Caki2 (cell line): ENCODE results near the gene C5. TPM values are rescaled to one million over a fixed set of nuclear protein-coding genes. Genes with fewer than 3 reads are reported as not detected.
"Not testable (repeated sequence)": the region's sequence is repeated elsewhere in the genome, so short reads cannot be mapped to it uniquely, and the experiment has no call there.

Source experiments
- DNase-seq: peaks from one replicate; pipeline ENCODE4 v3.0.0-alpha.2; 2015; ENCODE audit warnings: low read depth
- in situ Hi-C: cut with HindIII; loops from 2 replicates; pipeline ENCODE4 v1.10.0; 2016; ENCODE audit warnings: low sequenced_read_pairs, low pct_unique_long_range_greater_than_20kb, mixed read lengths
- total RNA-seq: library from RNA; depleted of rRNA; stranded (reverse); fragments of >200 nt; shearing (Covaris generic); gene quantifications from 2 replicates; pipeline ENCODE4 v1.2.3, GENCODE V29; 2014; ENCODE audit warnings: low replicate concordance

The C5 gene
- total RNA-seq, 1 experiment from 2014 or later: 1.9 TPM

DNA sequence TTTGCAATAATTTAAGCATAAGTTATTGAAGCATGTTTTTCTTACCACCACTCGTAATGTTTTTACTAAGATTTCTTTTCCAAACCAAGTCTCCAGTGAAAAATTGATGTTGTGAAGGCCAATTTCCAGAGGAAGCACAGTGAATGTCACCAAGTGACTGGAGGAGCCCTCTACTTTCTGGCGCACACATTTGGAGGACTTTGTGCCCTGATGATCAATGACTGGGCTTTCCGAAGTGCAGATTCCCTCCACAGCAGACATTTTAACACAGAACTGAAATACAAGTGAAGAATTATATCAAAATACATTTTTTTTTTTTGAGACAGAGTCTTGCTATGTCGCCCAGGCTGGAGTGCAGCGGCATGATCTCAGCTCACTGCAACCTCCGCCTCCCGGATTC, 52.6 kb downstream of the C5 start:
- in situ Hi-C loops: no loop called here
- DNase-seq: no peak

- in situ Hi-C loops: no loop called here
- DNase-seq: no peak
Observed at GRCh38 chr9:120996409-120996808, 53.7 kb downstream of the C5 start.

GRCh38 chr9:120989065-120989464, 61.0 kb downstream of the C5 start:
- in situ Hi-C loops: no loop called here

DNA sequence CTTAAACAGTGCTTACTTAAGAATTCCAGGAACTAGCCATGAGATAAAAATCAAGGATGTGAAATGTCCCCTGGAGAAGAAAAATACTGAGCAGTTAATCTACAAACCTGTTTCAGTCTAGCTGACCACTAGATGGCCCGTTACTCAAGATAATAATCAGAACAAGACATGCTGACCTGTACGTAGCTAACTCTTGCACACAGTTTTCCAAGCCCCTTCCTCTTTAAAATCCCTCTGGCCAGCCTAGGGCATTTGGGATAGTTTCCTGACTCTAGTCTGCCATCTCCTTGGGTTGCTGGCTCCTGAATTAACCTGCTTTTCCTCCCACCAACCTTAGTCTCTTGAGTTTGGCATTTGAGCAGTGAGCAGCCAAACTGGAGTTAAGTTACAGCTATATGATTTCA, 64.3 kb downstream of the C5 start:
- DNase-seq: peak; percentile 42
- in situ Hi-C loops: no loop called here

More at GRCh38 chr9:120989065-120989464, 61.0 kb downstream of the C5 start:
- DNase-seq: no peak

DNA sequence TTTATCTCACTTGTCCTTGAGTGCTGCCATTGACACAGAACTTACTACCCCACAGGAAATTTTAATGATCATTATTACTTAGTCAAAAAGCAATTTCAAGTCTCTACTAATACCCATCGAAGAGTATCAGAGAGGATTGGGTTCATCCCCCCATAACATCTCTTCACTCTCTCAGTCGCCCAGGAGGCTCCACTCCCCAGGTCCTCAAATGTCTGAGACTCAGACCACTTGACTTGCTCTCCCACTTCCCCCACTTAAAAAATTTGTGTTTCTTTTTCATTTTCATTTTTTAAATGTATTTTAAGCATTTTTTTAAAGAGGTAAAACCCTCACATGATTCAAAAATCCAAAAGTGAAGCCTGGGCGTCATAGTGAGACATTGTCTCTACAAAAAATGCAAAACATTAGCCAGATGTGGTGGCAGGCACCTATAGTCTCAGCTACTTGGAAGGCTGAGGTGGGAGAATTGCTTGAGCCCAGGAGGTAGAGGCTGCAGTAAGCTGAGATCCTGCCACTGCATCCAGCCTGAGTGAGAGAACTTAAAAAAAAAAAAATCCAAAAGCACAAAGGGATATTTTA, 66.7 kb downstream of the C5 start:
- in situ Hi-C loops: no loop called here

GRCh38 chr9:120982836-120983235, 67.2 kb downstream of the C5 start:
- DNase-seq: no peak
- in situ Hi-C loops: no loop called here

More for the DNA sequence above, 66.7 kb downstream of the C5 start:
- no peak for DNase-seq

- no peak for DNase-seq
- in situ Hi-C loops: no loop called here
Observed at GRCh38 chr9:120980951-120981350, 69.1 kb downstream of the C5 start.

DNA sequence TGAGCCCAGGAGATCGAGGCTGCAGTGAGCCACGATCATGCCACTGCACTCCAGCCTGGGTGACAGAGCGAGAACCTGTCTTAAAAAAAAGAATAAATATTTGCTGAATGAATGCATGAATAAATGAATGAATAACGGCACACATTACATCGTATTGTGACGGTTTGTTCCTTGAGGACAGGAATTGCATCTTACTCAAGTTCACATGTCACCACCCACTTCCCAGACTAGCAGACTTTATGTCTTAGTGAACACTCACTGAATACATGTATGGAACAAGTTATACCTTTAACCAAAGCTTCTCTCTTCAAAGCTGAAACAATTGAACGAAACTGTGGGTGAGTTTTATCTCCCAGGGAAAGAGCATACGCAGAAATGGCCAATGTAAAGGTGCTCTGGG, 70.3 kb downstream of the C5 start:
- DNase-seq: no peak
- in situ Hi-C loops: no loop called here

DNA sequence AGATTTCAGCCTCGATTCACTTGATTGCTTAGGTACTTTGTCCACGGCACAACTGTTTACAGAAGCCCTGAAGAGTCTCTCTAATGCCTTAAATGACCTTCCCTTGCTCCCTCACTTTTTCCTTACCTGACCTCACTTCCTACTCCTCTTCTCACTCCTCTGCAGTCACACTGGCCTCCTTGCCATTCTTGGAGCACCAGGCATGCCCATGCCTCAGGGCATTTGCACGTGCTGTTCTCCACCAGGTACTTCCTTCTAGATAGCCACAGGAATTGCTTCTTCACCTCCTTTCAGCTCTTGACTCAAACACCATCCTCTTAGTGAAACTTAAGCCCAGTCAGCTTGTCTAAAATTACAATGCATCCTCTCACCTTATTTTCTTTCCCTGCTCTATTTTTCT, 71.1 kb downstream of the C5 start:
- no peak for DNase-seq
- in situ Hi-C loops: no loop called here

DNA sequence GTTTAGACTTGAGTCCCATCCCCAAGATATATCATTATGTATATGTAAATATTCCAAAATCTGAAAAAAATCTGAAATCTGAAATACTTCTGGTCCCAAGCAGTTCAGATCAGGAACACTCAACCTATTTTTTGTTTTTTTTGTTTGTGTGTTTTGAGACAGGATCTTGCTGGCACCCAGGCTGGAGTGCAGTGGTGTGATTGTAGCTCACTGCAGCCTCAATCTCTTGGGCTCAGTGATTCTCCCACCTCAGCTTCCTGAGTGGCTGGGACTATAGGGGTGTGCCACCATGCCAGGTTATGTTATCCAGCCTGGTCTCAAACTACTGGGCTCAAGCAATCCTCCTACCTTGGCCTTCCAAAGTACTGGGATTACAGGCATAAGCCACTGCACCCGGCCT, 72.8 kb downstream of the C5 start:
- DNase-seq: no peak
- in situ Hi-C loops: no loop called here

- no peak for DNase-seq
Observed at GRCh38 chr9:120974921-120975320, 75.2 kb downstream of the C5 start.

DNA sequence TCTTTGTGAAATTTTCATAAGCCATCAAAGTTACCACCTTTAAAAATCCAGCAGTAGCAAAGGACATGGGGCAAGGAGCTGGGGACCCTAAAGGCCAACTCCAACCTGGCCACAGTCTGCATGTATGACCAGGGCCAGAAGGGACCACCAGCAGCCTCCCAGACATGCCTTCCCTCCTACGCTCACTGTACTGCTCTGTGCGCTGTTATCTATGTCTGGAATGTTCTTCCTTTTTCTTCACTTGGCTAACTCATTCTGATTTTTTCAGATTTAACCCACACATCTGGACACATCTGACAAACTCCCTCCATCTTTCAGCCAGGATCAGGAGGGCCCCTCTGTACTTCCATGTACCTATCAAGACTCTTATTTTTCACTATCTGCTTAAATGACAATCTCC, 75.9 kb downstream of the C5 start:
- no peak for DNase-seq
- in situ Hi-C loops: no loop called here

More at GRCh38 chr9:120974921-120975320, 75.2 kb downstream of the C5 start:
- in situ Hi-C loops: no loop called here

DNA sequence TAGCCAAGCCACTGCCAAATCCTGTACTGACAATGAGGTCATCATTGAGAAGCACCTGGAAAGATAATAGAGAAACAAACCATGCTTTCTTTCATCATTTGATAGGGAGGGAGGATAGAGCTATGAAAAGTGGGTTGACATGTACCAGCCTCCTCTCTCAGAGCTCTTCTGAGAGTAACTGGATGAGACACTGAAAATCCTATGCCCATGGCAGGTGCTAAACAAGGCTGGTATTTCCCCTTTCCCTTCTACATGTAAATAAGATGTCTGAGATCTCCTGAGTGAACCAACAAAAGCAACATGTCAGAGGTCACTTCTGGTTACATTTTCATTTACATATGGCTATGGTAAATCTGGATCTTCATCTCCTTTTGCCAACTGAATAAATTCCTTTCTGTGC, 78.1 kb downstream of the C5 start:
- DNase-seq: no peak
- in situ Hi-C loops: no loop called here

DNA sequence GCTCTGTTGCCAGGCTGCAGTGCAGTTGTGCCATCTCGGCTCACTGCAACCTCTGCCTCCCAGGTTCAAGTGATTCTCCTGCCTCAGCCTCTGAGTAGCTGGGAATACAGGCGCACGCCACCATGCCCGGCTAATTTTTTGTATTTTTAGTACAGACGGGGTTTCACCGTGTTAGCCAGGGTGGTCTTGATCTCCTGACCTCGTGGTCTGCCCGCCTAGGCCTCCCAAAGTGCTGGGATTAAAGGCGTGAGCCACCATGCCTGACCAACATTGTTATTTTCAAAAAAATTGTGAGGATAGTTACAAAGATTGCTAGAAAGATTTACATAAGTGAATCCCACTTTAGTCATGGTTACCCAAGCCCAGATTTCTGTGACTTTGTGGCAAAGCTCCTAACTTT, 78.6 kb downstream of the C5 start:
- DNase-seq, in situ Hi-C loops: not testable (repeated sequence)

GRCh38 chr9:120970244-120970643, 79.8 kb downstream of the C5 start:
- DNase-seq: no peak
- in situ Hi-C loops: no loop called here

DNA sequence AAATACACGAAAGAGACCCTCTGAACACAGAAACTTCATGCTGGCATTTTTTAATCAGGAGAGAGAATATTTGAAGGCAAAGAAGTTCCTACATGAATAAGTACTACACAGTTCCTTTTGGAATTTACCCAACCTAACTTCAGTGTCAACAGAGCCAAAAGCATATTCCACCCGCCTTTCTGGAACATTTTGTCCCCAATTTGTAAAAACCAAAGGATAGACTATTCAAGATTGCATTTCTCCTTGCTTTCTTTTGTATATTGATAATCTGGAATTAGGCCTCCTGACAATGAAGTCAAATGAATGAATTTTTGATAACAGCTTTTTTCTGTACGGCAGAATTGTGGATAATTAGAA, 84.1 kb downstream of the C5 start:
- no peak for DNase-seq
- in situ Hi-C loops: no loop called here

DNA sequence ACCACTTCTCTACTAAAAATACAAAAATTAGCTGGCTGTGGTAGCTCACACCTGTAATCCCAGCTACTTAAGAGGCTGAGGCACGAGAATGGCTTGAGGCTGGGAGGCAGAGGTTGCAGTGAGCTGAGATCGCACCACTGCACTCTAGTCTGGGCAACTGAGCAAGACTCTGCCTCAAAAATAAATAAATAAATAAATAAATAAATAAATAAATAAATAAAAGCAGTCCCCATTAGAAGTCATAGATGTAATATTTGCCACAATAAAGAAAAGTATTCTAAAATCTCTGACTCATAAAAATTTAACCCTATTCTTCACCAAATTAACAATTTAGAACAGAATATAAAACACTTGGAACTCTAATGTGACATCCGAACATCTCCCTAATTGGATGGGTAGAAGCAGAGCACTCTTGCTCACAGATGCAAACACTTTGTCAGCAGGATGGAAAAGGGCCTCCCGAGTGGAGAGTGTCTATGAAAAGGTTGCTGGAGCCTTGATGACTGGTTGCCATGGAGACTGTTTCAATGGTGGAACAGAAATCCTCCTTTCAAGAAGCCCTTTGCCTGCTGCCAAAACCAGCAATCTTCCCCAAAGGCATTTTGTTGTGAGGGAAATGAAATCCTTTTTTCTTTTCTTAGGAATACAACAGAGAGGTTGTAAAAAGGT, 84.6 kb downstream of the C5 start:
- in situ Hi-C loops: no loop called here
- no peak for DNase-seq

- in situ Hi-C loops: no loop called here
Observed at GRCh38 chr9:120961936-120962335, 88.1 kb downstream of the C5 start.

DNA sequence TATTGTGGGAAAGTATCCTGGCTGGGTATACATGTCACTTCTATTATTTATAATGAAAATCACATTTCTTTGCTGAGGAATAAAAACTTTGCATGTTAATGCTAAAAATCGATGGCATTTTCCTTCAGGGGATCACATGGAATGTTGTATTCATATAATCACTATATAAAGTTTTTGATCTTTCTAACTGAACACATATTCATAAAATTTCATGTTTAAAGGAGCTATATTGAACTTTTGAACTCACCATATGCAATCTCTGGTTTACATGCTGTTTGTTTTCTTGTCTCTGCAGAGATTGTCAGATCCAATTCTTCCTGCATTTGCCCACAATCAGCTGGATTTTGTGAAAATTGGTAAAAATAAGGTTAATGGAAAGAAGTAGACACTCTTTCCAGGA, 90.1 kb downstream of the C5 start:
- in situ Hi-C loops: no loop called here
- DNase-seq: no peak

More at GRCh38 chr9:120961936-120962335, 88.1 kb downstream of the C5 start:
- DNase-seq: no peak

GRCh38 chr9:120956862-120957261, 93.2 kb downstream of the C5 start:
- in situ Hi-C loops: no loop called here
- no peak for DNase-seq
